Activated gamma-delta T cell treated with anti-CD3 and anti-CD28 coated beads, Interleukin-2, amount 50 U/mL, for 16 hours (primary cell): ENCODE data around the gene NPR2.

Source experiments
- DNase-seq: peaks from one replicate; pipeline ENCODE4 v3.0.0-alpha.2; 2020; ENCODE audit warnings: low read depth

The NPR2 gene

DNA sequence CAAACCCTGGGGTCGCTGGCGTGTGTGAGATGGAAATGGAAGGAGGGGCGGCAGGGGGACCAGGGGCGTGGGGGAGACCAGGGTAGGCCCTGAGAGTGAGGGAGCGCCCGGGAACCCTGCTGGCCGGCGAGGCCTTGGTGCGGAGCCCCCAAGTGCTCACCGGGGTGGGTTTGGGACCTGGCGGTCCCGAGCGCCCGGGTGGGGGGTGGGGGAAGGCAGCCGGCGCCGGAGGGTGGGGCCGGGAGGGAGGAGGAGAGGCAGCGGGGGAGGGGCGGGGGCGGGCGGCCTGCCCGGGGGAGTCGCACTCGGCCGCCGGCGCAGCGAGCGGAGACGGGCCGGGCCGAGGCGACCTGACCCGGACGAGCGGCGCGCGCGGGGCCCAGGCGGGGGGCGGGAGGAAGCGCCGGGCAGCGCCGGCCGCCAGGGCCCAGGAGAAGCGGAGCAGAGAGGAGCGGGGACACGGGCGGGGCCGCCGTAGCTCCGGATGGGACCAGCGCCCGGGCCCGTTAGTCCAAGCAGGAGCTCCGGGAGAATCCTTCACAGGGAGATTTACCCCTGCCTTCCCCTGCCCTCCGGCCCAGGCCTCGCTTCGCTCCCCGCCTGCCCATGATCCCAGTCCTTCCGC, at the start of gene NPR2:
NPR2 (plus strand) TSS at position 295 of the 625 bp plus-strand sequence. CDS start 818 bp downstream, outside the sequence.
- DNase-seq, result no peak

DNA sequence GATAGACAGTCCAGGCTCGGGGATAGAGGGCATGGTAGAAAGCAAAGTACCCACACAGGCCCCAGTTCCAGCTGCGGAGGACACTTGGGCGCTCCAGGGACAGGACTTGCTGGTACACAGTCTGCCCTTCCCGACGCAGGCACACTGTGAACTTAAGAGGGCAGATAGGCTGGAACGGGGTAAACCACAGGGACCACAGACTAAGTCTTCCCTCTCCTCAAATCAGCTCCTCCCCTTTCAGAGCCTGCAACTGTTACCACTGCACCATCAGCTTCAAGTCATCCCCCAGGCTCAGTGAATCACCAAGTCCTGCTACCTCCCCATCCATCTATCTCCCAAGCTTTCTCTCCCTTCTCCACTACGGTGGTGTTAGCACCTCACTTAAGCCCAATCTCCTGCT, 49.7 kb upstream of the NPR2 start:
- no peak for DNase-seq

DNA sequence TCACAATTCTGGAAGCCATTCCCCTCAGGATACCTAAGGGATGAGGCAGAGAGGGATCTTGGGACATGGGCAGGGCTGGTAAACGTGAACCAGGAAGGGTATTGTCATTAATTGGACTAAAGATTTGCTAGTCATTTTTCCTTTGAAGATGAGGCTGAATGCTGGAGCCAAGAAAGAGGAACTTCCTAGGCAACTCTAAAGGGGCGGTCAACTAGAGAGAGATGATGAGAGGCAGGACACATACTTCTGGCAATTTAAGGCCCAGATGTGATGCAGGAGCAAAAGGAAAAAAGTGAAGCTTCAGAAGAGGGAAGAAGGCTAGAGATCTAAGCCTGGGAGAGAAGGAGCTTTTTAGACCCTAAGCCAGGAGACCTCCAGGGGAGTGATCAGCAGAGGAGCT, 47.9 kb upstream of the NPR2 start:
- DNase-seq, result no peak

DNA sequence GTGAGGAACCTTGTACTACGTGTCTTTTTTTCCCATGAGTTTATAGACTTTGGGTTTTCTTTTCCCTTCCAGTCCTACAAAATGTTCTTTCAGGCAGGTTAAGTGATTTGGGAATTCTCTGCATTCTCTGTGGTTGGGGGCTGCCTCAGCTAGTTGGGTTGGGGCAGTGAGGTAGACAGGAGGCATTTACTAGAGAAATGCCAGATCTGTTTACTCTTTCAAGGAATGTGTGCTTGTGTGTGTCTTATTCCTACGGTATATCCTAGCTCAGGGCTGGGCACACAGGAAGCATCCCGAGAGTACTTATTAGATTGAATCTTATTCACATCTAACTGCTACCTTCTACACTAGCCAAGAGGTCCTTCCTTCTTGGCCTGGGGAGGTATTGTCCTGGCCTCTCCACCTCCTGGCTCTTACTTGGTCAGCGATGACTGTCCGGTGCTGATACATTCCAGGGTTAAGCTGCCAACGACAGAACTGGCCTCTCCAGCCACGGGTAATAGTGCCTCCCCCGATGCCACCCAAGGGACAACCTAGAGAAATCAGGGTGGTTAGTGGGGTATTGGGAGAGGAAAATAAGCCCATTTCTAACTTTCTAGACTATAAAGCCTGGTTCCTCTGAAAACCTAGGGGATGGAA, 47.4 kb upstream of the NPR2 start:
- no peak for DNase-seq

DNA sequence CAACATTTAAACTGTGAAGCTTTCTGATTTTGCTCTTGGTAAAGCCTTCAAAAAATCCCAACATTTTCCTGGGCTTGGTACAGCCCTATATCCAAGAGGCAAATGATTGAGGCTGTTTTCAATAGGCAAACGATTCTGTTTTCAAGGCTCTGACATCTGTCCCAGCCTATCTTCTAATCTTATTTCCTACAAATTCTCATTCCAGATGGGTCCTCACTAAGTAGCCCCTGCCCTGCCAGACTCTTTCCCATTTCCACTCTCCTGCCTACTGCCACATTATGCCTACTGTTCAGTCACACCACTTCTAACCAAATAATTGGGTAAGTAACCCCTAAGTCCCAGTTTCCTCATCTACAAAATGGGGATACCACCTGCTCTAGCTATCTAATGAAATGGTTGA, 45.8 kb upstream of the NPR2 start:
- DNase-seq, result no peak

DNA sequence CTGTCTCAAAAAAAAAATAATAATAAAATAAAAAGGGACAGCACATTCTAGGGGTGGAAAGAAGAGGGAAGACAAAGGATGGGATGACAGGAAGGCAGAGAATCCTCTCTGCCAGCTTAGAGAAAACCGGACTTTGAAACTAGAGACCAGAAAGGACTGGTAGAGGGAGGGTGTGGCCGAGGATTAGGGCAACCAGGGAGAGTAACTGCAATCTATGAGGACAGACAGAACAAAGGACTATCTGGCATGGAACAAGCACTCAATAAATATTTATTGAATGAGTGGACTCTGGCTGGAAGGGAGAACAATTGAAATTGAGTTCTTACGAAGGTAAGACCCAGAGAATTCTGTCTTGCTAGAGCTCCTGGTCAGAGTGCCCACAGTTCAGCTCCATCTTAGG, 44.8 kb upstream of the NPR2 start:
- DNase-seq, result no peak

DNA sequence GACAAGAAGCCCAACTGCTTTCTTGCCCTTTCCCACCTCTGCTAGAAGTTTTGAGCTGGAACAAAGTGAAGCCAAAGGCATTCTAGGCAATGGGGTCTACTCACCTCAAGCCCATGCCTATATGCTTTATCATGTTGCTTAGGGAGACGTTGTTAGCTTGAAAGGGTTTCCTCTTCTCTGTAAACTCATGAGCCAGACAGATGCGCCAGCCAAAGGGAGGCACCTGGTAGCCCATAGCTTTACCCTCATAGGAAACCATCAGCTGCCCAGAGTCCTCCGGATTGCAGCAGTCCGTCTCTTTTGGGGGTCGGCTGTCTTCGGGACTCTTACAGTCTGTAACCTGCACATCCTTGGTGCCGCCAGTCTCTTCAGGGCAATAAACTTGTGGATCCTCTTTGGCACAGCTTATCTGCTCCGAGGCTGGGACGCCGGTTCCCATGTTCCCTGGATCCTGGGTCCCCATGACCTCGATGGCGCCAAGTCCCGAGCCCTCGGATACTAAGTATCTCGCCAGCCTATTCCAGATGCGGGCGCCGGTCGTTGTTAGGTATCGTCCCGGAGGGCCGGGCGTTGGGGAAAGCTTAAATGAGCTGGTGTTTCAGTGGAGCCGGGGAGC, 43.0 kb upstream of the NPR2 start:
- DNase-seq, result no peak

DNA sequence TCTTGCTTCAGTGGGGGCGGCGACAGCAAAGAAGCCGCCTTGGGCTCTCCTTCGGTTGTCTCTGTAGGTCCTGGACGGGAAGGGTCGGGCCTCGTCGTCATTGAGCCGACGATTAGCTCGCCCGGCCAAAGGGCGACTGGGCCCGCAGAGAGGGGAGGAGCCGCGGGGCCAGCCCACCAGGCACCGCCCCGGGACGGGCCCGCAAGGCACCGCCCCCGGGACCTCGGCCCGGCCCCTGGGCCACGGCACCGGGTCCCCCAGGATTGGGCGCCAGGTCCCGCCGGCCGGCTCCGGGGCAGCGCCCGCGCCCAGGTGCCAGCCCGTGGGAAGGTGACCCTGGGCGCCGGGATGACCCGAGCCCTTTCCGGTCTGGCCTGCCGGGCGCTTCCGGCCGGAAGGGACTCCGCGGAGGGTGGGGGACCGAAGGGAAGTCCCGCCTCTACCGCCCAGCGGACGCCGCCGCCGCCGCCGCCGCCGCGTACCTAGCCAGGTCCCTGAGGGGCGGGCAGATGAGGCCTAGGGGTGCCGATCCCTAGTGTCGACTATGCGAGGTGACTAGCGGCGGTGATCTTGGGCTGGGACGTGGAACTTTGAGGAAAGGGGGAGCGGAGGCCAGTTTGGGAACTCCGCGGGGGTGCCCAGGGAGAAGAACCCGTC, 42.4 kb upstream of the NPR2 start, which contains the start of the genes GBA2 and RGP1:
GBA2 (minus strand) TSS at position 371 of the 657 bp plus-strand sequence. CDS start 524 bp downstream, outside the sequence.
RGP1 (plus strand) TSS at position 430 of the 657 bp plus-strand sequence. CDS start 469 bp downstream, outside the sequence.
- DNase-seq, result peak; percentile 45

DNA sequence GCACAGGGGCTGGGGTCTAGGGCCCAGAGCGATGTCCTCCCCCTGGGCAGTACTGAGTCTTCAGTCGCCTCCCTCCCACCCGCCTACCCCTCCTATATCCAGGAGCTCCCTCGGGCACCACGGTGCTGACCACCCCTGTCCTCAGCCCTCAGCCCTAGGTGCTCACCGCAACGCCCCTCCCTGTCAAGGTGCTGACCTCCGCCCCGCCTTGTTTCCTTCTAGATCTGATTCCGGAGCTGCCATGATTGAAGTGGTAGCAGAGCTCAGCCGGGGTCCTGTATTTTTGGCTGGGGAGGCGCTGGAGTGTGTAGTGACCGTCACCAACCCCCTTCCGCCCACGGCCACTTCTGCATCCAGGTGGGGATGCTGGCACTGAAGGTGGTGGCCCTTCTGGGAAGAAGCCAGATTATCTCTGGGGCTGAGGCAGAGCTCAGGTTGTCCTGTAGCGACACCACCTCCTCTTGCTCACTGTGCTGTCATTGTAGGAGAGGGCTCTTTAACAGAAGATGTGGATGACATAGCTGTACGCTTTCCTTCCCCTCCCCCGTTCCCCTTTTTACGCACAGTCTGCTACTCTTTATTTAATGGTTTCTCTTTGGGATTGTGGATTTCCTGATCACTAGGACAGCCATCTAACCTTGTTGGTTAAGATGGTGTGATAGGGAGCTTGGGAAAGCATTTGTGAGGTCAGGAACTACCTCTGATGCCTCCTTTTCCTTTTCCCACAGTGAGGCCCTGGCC, 41.7 kb upstream of the NPR2 start:
- DNase-seq, result peak; percentile 25

DNA sequence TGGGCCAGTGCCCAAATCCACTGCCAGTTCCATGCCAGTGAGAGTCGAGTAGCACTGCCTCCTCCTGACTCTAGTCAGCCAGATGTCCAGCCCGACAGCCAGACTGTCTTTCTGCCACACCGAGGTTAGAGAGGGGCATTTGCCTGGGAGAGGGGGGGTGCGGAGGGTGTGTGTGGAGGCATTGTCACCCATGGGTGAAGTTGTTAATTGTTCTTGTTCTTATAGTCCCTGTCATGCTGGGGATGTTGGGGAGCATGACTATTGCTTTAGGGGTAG, 41.2 kb upstream of the NPR2 start:
- no peak for DNase-seq

DNA sequence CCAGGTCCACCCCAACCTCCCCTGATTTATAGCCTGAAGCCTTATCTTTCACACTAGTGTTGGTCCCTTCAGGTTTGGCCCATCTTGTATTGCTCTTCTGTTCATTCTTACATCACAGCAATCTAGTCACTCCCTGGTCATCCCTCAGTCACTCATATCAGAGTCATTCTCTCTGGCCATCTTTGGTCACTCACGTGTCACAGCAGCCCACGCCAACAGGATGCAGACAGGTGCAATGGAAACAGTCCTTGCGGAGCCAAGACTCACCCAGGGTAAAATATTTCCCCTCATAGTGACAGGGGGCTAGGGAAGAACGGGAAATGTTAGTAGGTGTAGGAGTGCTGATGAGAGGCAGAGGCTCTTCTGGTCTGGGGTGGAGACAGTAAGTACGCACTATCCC, 37.9 kb upstream of the NPR2 start:
- no peak for DNase-seq

DNA sequence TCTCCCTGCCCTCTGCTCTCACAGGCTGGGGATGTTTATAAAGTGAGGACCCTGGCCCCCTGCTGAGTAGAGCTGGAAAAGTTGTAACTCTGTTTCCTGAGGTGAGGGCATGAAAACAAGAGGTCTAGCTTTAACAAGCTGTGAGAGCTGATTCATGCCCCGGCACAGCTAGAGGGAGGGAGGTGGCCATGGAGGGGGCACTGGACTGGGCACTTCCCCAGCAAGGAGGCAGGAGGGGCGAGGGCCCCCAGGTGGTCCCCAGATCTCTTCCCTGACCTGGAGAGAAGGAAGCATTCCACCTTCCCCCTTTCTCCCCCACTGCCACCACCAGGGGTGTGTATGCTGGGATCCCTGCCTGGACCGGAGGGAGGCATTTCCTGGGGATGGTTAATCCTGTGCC, 37.1 kb upstream of the NPR2 start, which contains the start of gene MSMP:
MSMP (minus strand) TSS at position 13 of the 400 bp plus-strand sequence. CDS start 147 bp downstream, outside the sequence.
- DNase-seq, result no peak

DNA sequence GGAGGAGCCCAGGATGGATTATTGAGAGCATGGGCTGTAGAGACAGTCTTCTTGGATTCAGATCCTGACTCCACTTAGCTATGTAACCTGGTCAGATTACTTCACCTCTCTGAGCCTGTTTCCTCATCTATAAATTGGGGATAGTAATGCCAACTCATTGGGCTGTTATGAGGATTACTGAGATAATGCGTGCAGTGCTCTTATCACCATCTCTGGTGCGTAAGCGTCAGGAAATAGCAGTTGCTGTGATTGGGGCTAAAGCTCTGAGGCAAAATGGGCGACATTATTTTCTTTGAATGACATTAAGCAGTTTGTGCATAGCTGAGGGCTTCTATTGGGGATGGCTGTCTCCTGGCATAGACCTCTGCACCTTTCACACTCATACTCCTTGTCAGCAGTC, 36.3 kb upstream of the NPR2 start:
- DNase-seq, result no peak

DNA sequence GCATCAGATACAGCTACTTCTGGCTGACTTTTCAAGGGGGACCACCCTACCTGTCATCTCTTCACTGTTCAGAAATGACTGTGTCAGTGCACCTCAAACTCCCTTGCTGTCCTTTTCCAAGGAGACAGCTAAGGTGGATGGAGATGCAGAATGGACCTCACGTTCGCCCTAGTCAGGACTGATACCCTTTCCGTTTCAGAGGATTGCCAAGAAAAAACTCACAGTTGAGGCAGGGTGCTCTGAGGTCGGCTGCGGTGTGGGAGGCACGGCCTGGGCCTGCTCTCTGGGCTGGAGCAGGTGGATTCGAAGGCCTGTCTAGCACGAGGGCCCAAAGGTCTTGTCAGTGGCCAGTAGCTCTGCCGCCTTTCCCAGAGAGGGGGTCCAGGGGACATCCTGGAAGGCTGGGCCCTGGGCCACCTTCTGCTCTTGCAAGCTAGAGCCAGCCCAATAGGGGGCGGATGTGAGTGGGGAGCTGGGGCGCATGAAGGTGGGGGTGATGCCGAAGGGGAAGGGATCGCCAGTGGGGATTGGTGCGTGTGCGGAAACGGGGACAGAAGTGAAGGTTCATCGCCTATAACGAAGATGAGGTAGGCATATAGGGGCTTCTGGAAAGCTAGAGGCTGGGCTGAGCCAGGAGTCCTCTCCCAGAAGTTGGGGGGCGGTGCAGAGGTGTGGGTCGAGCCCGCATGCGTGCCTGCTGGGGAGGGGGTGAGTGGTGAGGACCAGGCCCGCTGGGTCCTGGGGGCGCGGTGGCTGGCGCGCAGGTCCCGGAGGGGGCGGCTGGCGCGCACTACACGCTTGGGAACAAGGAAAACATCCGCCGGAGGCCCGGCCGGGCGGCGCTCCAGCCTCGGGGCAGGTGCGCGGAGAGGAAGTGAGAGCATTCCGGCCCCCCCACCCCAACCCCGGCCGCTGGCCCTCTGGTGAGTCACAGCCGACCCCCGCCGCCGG, 34.8 kb upstream of the NPR2 start:
- peak; percentile 66 for DNase-seq

DNA sequence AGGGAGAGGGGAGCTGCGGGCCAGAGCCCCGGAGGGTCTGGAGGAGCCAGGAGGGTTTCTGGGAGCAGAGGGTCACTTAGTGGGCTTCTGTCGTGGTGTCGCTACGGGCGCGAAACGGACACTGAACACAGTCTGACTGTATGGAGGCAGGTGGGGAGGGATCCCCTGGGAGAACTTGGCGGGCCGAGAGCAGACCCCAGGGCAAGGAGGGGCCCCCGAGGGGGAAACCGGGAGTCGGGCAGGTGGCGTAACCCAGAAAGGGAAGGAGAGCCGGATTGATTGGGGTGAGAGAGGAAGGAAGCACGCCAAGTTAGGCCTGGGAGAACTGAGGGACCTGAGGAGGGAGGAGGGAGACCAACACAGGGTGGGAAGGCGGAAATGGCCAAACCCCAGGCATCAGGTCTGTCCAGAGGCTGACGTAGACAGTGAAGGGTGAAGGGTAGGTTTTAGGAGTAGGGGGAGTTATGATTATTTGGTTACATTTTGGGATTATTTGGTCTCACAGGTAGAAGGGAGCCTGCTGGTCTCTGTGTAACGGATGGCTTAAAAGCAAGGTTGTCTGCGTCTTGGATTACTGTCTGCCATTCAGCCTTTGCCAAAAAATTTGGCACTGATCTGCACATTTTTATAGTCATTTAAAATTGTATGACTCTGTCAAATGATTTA, 34.0 kb upstream of the NPR2 start:
- no peak for DNase-seq

DNA sequence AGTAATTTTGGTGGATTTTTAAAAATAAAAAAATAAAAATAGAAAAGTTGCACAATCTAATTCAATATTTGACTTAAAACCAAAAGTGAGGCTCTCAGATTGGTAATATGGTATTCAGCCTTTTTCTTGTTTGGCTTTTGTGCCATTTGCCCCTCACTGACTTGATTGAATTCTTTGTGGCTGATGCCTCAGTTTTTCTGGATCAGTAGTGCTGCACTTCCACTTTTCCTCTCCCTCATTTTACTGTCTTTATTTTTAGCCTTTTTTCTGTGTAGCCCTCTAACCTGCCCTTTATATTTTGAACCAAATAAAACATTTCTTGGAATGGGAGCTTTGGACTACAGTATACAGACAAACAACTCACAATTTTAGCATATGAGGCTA, 33.5 kb upstream of the NPR2 start:
- DNase-seq, result no peak

DNA sequence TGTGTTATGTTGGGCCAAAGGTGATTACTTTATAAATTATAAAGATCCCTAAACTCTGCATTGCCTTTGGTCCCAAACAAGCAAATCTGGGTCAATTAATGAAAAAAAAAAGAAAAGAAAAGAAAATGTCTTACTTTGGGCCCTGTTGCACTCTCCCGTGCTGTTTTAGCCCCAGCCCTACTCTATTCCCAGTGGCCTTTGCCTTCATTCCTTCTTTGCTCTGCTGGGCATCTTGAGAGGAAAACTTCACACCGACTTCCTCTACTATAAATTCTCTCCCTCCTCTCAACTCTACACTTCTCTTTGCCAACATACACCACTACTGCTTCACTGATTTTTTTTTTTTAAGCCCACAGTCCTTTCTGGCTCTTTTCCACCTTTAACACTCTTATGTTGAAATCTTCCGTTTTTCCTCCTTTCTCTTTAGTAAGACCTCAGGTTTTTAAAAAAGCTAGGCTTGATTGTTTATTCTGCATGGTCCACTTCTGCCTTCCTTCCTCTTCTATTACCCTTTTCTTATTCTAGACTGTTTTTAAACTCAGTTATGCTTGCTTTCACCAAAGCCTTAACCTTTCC, 32.8 kb upstream of the NPR2 start:
- no peak for DNase-seq

DNA sequence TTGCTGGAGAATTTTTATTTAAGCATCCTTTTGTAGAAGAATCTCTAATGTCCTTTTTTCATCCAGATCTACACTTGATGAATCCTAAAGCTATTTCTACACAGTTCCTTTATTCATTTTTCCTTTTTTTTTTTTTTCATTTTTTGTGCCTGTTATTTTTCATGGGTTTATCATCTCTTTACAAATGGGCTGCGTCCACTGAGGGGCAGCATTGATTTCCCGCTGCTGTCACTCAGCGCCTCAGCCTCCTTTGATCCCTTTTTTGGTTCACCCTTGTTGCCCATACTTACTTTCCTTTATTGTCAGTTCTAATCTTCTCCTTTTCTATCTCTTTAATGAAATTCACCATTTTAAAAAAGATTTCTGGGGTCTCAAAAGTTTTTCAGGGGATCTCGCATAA, 31.6 kb upstream of the NPR2 start:
- DNase-seq, result no peak

DNA sequence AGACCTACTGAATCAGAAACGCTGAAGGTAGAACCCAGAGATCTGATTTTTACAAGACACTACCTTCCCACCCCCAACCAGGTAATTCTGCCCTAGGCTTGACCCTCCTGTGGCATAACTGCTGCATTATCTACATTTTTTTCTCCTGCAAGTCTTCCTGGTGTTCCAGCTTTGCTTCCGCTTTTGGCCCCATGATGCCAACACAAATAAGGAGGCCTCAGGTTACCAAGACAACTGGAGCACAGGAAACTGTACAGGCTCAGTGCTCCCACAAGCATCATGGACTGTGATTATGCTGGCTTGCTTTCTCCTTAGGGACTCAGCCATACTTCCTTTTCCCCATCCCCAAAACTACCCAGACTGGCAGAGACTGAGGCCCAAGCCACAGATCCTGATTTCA, 30.7 kb upstream of the NPR2 start:
- no peak for DNase-seq

DNA sequence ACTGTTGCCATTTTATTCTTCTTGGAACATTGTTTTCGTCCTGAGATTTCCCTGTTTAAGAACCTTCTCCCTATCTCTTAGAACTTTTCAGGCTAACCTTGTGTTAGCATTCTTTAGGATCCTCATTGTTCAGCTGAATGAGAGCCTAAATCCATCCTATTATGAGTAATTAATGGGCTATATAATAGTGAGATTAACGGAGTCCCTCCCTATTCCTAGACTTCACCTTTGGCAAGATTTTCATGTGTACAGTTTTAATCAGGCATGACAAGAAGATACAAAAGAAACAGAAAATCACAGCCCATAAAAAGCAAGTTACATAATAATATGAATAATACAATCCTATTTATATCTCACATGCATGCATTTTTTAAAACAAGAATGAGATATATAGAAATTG, 28.2 kb upstream of the NPR2 start:
- DNase-seq, result no peak
